ENCODE results near the gene ITSN1. TPM values are rescaled to one million over a fixed set of nuclear protein-coding genes. Genes with fewer than 3 reads are reported as not detected.

ITSN1 gene
- total RNA-seq, 1 experiment from 2014 or later: 30.6 TPM

- TF ChIP-seq, protein P1, sequence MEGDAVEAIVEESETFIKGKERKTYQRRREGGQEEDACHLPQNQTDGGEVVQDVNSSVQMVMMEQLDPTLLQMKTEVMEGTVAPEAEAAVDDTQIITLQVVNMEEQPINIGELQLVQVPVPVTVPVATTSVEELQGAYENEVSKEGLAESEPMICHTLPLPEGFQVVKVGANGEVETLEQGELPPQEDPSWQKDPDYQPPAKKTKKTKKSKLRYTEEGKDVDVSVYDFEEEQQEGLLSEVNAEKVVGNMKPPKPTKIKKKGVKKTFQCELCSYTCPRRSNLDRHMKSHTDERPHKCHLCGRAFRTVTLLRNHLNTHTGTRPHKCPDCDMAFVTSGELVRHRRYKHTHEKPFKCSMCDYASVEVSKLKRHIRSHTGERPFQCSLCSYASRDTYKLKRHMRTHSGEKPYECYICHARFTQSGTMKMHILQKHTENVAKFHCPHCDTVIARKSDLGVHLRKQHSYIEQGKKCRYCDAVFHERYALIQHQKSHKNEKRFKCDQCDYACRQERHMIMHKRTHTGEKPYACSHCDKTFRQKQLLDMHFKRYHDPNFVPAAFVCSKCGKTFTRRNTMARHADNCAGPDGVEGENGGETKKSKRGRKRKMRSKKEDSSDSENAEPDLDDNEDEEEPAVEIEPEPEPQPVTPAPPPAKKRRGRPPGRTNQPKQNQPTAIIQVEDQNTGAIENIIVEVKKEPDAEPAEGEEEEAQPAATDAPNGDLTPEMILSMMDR (IDR thresholded peaks at IDR 0.05; ENCODE audit: unreplicated experiment): no peak
- no peak for DNase-seq
- Mint-ChIP-seq H3K9me3 (ENCODE audit: low read depth, unreplicated experiment) (no peaks in the 10 kb centered on the region), H3K27ac (ENCODE audit: unreplicated experiment) (no peak overlapping the region), H3K27me3 (ENCODE audit: unreplicated experiment) (no peaks in the 10 kb centered on the region), H3K4me3 (ENCODE audit: low read depth, unreplicated experiment) (peak overlapping the region; percentile 94), H3K36me3 (ENCODE audit: insufficient read depth, unreplicated experiment) (peaks cover 27% of the 10 kb centered on the region), H3K4me1 (ENCODE audit: low read depth, unreplicated experiment) (peaks cover 8% of the 10 kb centered on the region)
- no TSS peak for BruUV-seq (replicated peaks)
- intact Hi-C loops (cut with micrococcal nuclease; ENCODE audit: unreplicated experiment): no loop called here
- CTCF ChIA-PET: no interaction called here
Observed at GRCh38 chr21:33914188-33914587, 271.9 kb downstream of the ITSN1 start.

GRCh38 chr21:33915368-33916199 lies 273.3 kb downstream of the ITSN1 start, which contains the start of gene ATP5PO:
Gene ATP5PO (minus strand): TSS chr21:33915804. CDS start chr21:33915763, 41 bp downstream.
- Mint-ChIP-seq H3K4me1 (ENCODE audit: low read depth, unreplicated experiment) (peaks cover 8% of the 10 kb centered on the region), H3K27me3 (ENCODE audit: unreplicated experiment) (no peaks in the 10 kb centered on the region), H3K27ac (ENCODE audit: unreplicated experiment) (peak within 1 kb of the TSS; percentile 94), H3K36me3 (ENCODE audit: insufficient read depth, unreplicated experiment) (peaks cover 19% of the 10 kb centered on the region), H3K4me3 (ENCODE audit: low read depth, unreplicated experiment) (peak within 1 kb of the TSS; percentile 94), H3K9me3 (ENCODE audit: low read depth, unreplicated experiment) (no peaks in the 10 kb centered on the region)
- TF ChIP-seq, protein P1 (IDR thresholded peaks at IDR 0.05; ENCODE audit: unreplicated experiment): no peak
- intact Hi-C loops (cut with micrococcal nuclease; ENCODE audit: unreplicated experiment): no loop called here
- peak; percentile 92 for DNase-seq
- TSS peak; percentile 65 for BruUV-seq (replicated peaks)
- CTCF ChIA-PET: no interaction called here

- no peaks in the 10 kb centered on the region for H3K9me3 Mint-ChIP-seq (ENCODE audit: low read depth, unreplicated experiment)
- CTCF ChIA-PET: no interaction called here
- no TSS peak for BruUV-seq (replicated peaks)
Observed at GRCh38 chr21:33916200-33916567, 273.9 kb downstream of the ITSN1 start.

DNA sequence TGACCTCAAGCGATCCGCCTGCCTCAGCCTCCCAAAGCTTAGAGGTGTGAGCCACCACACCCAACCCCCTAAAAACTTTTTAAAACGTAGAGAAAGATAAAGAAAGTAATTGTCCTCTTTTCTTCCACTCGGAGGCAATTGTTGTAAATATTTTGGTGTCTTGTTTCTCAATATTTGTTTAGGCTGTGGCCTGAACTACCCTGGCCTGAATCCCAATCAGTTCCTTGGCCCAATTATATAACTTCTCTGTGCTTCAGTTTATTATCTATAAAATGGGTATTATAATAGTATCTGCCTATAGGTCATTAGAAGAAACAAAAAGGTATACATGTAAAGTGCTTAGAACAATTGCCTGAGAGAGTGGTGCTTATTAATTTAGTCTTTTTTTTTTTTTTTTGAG lies 275.1 kb downstream of the ITSN1 start:
- CTCF ChIA-PET: no interaction called here
- intact Hi-C loops (cut with micrococcal nuclease; ENCODE audit: unreplicated experiment): no loop called here
- no peaks in the 10 kb centered on the region for H3K9me3 Mint-ChIP-seq (ENCODE audit: low read depth, unreplicated experiment)
- DNase-seq: no peak
- BruUV-seq (replicated peaks): no TSS peak
- peaks cover 19% of the 10 kb centered on the region for H3K36me3 Mint-ChIP-seq (ENCODE audit: insufficient read depth, unreplicated experiment)
- no peak overlapping the region for H3K4me3 Mint-ChIP-seq (ENCODE audit: low read depth, unreplicated experiment)
- TF ChIP-seq, protein P1 (IDR thresholded peaks at IDR 0.05; ENCODE audit: unreplicated experiment): no peak
- peaks cover 8% of the 10 kb centered on the region for H3K4me1 Mint-ChIP-seq (ENCODE audit: low read depth, unreplicated experiment)
- no peaks in the 10 kb centered on the region for H3K27me3 Mint-ChIP-seq (ENCODE audit: unreplicated experiment)
- H3K27ac Mint-ChIP-seq (ENCODE audit: unreplicated experiment): no peak overlapping the region

More at GRCh38 chr21:33916200-33916567, 273.9 kb downstream of the ITSN1 start:
- Mint-ChIP-seq H3K4me3 (ENCODE audit: low read depth, unreplicated experiment) (peak overlapping the region; percentile 94), H3K27ac (ENCODE audit: unreplicated experiment) (peak overlapping the region; percentile 94), H3K4me1 (ENCODE audit: low read depth, unreplicated experiment) (peaks cover 8% of the 10 kb centered on the region), H3K27me3 (ENCODE audit: unreplicated experiment) (no peaks in the 10 kb centered on the region), H3K36me3 (ENCODE audit: insufficient read depth, unreplicated experiment) (peaks cover 19% of the 10 kb centered on the region)
- intact Hi-C loops (cut with micrococcal nuclease; ENCODE audit: unreplicated experiment): no loop called here
- no peak for DNase-seq
- TF ChIP-seq, protein P1 (IDR thresholded peaks at IDR 0.05; ENCODE audit: unreplicated experiment): no peak
